Fibroblast of lung (primary cell): ENCODE data around the gene TSPAN18.

ENCODE experiments used
- CTCF ChIP-seq, 2 donors: IDR thresholded peaks in 1 of 2; conservative IDR thresholded peaks in 1 of 2; 1 replicate in 1 of 2; 2 replicates in 1 of 2; pipeline ENCODE4 v1.5.1; 2011 to 2012; ENCODE audit warnings: low read length in 2 of 2, control low read depth in 1 of 2, inconsistent platforms in 1 of 2, low read depth in 1 of 2, mild to moderate bottlenecking in 1 of 2
- EZH2 ChIP-seq: IDR thresholded peaks from 2 replicates; pipeline ENCODE4 v1.5.1; 2012; ENCODE audit warnings: low read length, control low read depth, mild to moderate bottlenecking; ENCODE audit errors: missing control alignments

- TF ChIP-seq EZH2 (no peak), CTCF (conservative IDR thresholded peaks at IDR 0.05 in 1 of 2, IDR thresholded peaks at IDR 0.05 in 1 of 2; ENCODE audit: low read depth in 1 of 2, low read length in 2 of 2) (no peak)
Observed at GRCh38 chr11:44854741-44855492, 128.2 kb downstream of the TSPAN18 start.
